Keratinocyte (primary cell): ENCODE results near the gene PTCH2. TPM values are rescaled to one million over a fixed set of nuclear protein-coding genes. Genes with fewer than 3 reads are reported as not detected.
A peak's percentile ranks its signal among the peaks of the same experiment; 100 is the strongest.

ENCODE experiments used
- DNase-seq: peaks from one replicate; pipeline ENCODE4 v3.0.0-alpha.2; 2011; ENCODE audit warnings: low read depth, missing footprints, low spot score
- FAIRE-seq: peaks from 2 replicates; lab custom pipeline; 2011; peaks lifted over from hg19 to GRCh38; lab: Jason Lieb, UNC
- H2AFZ ChIP-seq: 2 replicates; pipeline ENCODE4 v1.6.0; 2012; ENCODE audit warnings: low read length, control low read depth, inconsistent platforms; ENCODE audit not compliant: control insufficient read depth
- H3K27ac ChIP-seq: 2 replicates; pipeline ENCODE4 v1.5.1; 2011; ENCODE audit warnings: low read length; ENCODE audit not compliant: control insufficient read depth, insufficient read depth
- H3K27me3 ChIP-seq: 3 replicates; pipeline ENCODE4 v1.6.0; 2011; ENCODE audit warnings: low read length; ENCODE audit not compliant: control insufficient read depth, insufficient read depth; ENCODE audit errors: extremely low read depth
- H3K36me3 ChIP-seq, 2 experiments: 2 replicates in 1 of 2; 3 replicates in 1 of 2; pipeline ENCODE4 v1.5.1; 2011; ENCODE audit warnings: low read length in 2 of 2, mild to moderate bottlenecking in 1 of 2; ENCODE audit not compliant: control insufficient read depth in 2 of 2, insufficient read depth in 2 of 2; ENCODE audit errors: extremely low read depth in 1 of 2
- H3K4me1 ChIP-seq: 3 replicates; pipeline ENCODE4 v1.5.1; 2011; ENCODE audit warnings: low read length; ENCODE audit not compliant: control insufficient read depth, insufficient read depth; ENCODE audit errors: extremely low read depth
- H3K4me2 ChIP-seq: 3 replicates; pipeline ENCODE4 v1.6.0; 2011; ENCODE audit warnings: low read depth, low read length; ENCODE audit not compliant: control insufficient read depth, insufficient read depth; ENCODE audit errors: extremely low read depth
- H3K4me3 ChIP-seq, 3 experiments: fragments of 200-600 bp in 1 of 3; sonication (generic) in 1 of 3; 2 replicates in 2 of 3; 3 replicates in 1 of 3; pipeline ENCODE4 v1.5.1; 2011 to 2016; ENCODE audit warnings: low read length in 3 of 3, mild to moderate bottlenecking in 3 of 3, control low read depth in 2 of 3, inconsistent platforms in 1 of 3, low read depth in 1 of 3, mixed read lengths in 1 of 3, mixed run types in 1 of 3, moderate library complexity in 1 of 3; ENCODE audit not compliant: control insufficient read depth in 2 of 3, insufficient read depth in 2 of 3; ENCODE audit errors: extremely low read depth in 1 of 3
- H3K79me2 ChIP-seq: 2 replicates; pipeline ENCODE4 v1.6.0; 2012; ENCODE audit warnings: low read length; ENCODE audit not compliant: control insufficient read depth, insufficient read depth
- H3K9ac ChIP-seq: 3 replicates; pipeline ENCODE4 v1.6.0; 2011; ENCODE audit warnings: low read length; ENCODE audit not compliant: control insufficient read depth, insufficient read depth; ENCODE audit errors: extremely low read depth
- H3K9me1 ChIP-seq: 3 replicates; pipeline ENCODE4 v1.6.0; 2011; ENCODE audit warnings: low read length; ENCODE audit not compliant: control insufficient read depth, insufficient read depth; ENCODE audit errors: extremely low read depth
- H3K9me3 ChIP-seq: 2 replicates; pipeline ENCODE4 v1.5.1; 2012; ENCODE audit warnings: low read depth, low read length; ENCODE audit not compliant: control insufficient read depth
- H4K20me1 ChIP-seq: 3 replicates; pipeline ENCODE4 v1.6.0; 2011; ENCODE audit warnings: low read length; ENCODE audit not compliant: control insufficient read depth, insufficient read depth; ENCODE audit errors: extremely low read depth
- CTCF ChIP-seq, 3 experiments: IDR thresholded peaks in 1 of 3; conservative IDR thresholded peaks in 1 of 3; optimal IDR thresholded peaks in 1 of 3; 2 replicates in 2 of 3; 3 replicates in 1 of 3; pipeline versions ENCODE3 to v1.5.1; 2011; ENCODE audit warnings: low read length in 3 of 3, mild to moderate bottlenecking in 3 of 3, moderate library complexity in 2 of 3, control low read depth in 1 of 3, inconsistent platforms in 1 of 3; ENCODE audit not compliant: insufficient read depth in 2 of 3; ENCODE audit errors: extremely low read depth in 1 of 3
- EZH2 ChIP-seq: IDR thresholded peaks from one replicate; pipeline ENCODE4 v1.6.1; 2012; ENCODE audit warnings: inconsistent platforms, mild to moderate bottlenecking, low read length, moderate library complexity
- dilution Hi-C: fragments of 300-500 bp; cut with MboI; formaldehyde crosslinking; loops from one replicate; pipeline ENCODE4 v1.7.0; 2020; ENCODE audit warnings: low sequenced_read_pairs; ENCODE audit not compliant: extremely low pct_ligation_motif_present
- polyA plus RNA-seq, 5 experiments: library from polyadenylated mRNA; depleted of rRNA in 3 of 5; stranded (reverse) in 3 of 5; stranded (forward) in 1 of 5; unstranded in 1 of 5; fragments of >200 nt; gene quantifications; 1 replicate in 1 of 5; 2 replicates in 3 of 5; 3 replicates in 1 of 5; pipeline versions ENCODE4 v1.2.1 to v1.2.3, GENCODE V29; 2011 to 2012; ENCODE audit warnings: missing spikeins in 2 of 5, low read depth in 1 of 5, low replicate concordance in 1 of 5

PTCH2 gene
- polyA plus RNA-seq, 1 donor (not counting 4 experiments of a cell fraction or from before 2014, with no cell fraction given): 0.01 TPM

GRCh38 chr1:44803062-44803311, 40.1 kb downstream of the PTCH2 start:
- Histone ChIP-seq H3K9me1 (no peaks in the 10 kb centered on the region), H3K27ac (no peak overlapping the region), H2AFZ (no peak overlapping the region), H3K4me1 (peaks cover 47% of the 10 kb centered on the region), H3K79me2 (peaks cover 41% of the 10 kb centered on the region), H3K9me3 (no peaks in the 10 kb centered on the region), H3K4me2 (peak overlapping the region; percentile 98), H3K4me3 (no peak overlapping the region), H4K20me1 (peaks cover 6% of the 10 kb centered on the region), H3K9ac (no peak overlapping the region), H3K36me3 (peaks cover 29 to 43% of the 10 kb centered on the region in 2 experiments), H3K27me3 (no peaks in the 10 kb centered on the region)
- dilution Hi-C loops: no loop called here
- no peak for DNase-seq
- no peak for FAIRE-seq
- TF ChIP-seq CTCF (optimal IDR thresholded peaks at IDR 0.05 in 1 of 3, IDR thresholded peaks at IDR 0.05 in 1 of 3, conservative IDR thresholded peaks at IDR 0.05 in 1 of 3; ENCODE audit: extremely low read depth in 1 of 3, insufficient read depth in 2 of 3, low read length in 3 of 3): no peak
- TF ChIP-seq EZH2: no peak

- H3K9me3 ChIP-seq: no peaks in the 10 kb centered on the region
- peak overlapping the region; percentile 88 for H3K9ac ChIP-seq
- peak overlapping the region; percentile 98 for H3K4me2 ChIP-seq
- H3K36me3 ChIP-seq: peaks cover 29 to 40% of the 10 kb centered on the region in 2 experiments
- FAIRE-seq (no peak), DNase-seq (no peak)
- H3K9me1 ChIP-seq: no peaks in the 10 kb centered on the region
- TF ChIP-seq CTCF (optimal IDR thresholded peaks at IDR 0.05 in 1 of 3, IDR thresholded peaks at IDR 0.05 in 1 of 3, conservative IDR thresholded peaks at IDR 0.05 in 1 of 3; ENCODE audit: extremely low read depth in 1 of 3, insufficient read depth in 2 of 3, low read length in 3 of 3): no peak
- H3K27me3 ChIP-seq: no peaks in the 10 kb centered on the region
- H2AFZ ChIP-seq: no peak overlapping the region
- H3K4me1 ChIP-seq: peaks cover 42% of the 10 kb centered on the region
- peaks cover 41% of the 10 kb centered on the region for H3K79me2 ChIP-seq
- H3K4me3 ChIP-seq: peak overlapping the region; percentile 89 to 99 (median 92)
- H3K27ac ChIP-seq: peak overlapping the region; percentile 85
- dilution Hi-C loops: no loop called here
- peaks cover 6% of the 10 kb centered on the region for H4K20me1 ChIP-seq
These were observed 40.6 kb downstream of the PTCH2 start for GRCh38 chr1:44802306-44803061.
